PC-9 (cell line): ENCODE measurements around the gene PROS1.
"Not testable (repeated sequence)": the region's sequence is repeated elsewhere in the genome, so short reads cannot be mapped to it uniquely, and the experiment has no call there.

Experiments used
- CTCF ChIP-seq: fragments of 200-600 bp; sonication (generic); conservative IDR thresholded peaks from 2 replicates; pipeline ENCODE4 v1.6.1; 2017; ENCODE audit warnings: mixed run types, antibody characterized with exemption, mild to moderate bottlenecking, moderate library complexity
- EZH2 ChIP-seq: fragments of 200-600 bp; sonication (generic); IDR thresholded peaks from 2 replicates; pipeline ENCODE4 v1.8.0; 2017; ENCODE audit warnings: antibody characterized with exemption, low read depth

- TF ChIP-seq CTCF, EZH2: not testable (repeated sequence)
Measured at GRCh38 chr3:93873412-93873811, 100.3 kb downstream of the PROS1 start.
